ENCODE results near the gene RAB15. TPM values are rescaled to one million over a fixed set of nuclear protein-coding genes. Genes with fewer than 3 reads are reported as not detected.

Gene RAB15
- total and polyA plus RNA-seq, 2 donors from 2014 or later: 18.3 to 21.7 TPM

DNA sequence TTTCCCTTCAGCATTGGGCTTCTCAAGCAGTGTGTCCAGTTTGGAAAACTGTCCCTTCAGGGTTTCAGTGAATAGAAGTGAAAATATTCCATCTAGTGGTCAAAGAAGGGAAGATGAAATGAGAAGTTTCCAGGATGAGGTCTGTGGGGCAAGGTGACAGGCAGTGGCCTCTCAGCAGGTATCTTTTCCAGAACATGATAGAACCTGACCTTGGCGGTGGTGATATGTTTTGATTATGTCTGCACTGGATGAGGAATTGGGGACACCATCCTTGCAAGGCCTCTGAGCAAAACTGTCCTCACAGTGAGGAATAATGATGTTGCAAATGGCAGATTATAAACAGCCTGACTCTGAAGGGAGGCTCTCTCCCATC lies 34.3 kb downstream of the RAB15 start:
- TF ChIP-seq, protein P1, sequence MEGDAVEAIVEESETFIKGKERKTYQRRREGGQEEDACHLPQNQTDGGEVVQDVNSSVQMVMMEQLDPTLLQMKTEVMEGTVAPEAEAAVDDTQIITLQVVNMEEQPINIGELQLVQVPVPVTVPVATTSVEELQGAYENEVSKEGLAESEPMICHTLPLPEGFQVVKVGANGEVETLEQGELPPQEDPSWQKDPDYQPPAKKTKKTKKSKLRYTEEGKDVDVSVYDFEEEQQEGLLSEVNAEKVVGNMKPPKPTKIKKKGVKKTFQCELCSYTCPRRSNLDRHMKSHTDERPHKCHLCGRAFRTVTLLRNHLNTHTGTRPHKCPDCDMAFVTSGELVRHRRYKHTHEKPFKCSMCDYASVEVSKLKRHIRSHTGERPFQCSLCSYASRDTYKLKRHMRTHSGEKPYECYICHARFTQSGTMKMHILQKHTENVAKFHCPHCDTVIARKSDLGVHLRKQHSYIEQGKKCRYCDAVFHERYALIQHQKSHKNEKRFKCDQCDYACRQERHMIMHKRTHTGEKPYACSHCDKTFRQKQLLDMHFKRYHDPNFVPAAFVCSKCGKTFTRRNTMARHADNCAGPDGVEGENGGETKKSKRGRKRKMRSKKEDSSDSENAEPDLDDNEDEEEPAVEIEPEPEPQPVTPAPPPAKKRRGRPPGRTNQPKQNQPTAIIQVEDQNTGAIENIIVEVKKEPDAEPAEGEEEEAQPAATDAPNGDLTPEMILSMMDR (IDR thresholded peaks at IDR 0.05; ENCODE audit: borderline replicate concordance, extremely low read depth, insufficient read depth): peak; percentile 50
- H3K27ac ChIP-seq (ENCODE audit: low read depth in 2 of 2, low read length in 2 of 2): peak overlapping the region; percentile 38 to 71
- H3K36me3 ChIP-seq (ENCODE audit: control insufficient read depth in 2 of 3, insufficient read depth in 3 of 3, low read length in 3 of 3): peaks cover 0 to 9% (median 4%) of the 10 kb centered on the region in 3 donors
- H3K4me3 ChIP-seq (ENCODE audit: low read length in 3 of 3): no peak overlapping the region
- intact Hi-C loops (cut with DNase I): no loop called here
- no peaks in the 10 kb centered on the region for H3K9me3 ChIP-seq (ENCODE audit: control insufficient read depth in 2 of 3, insufficient read depth in 1 of 3, low read length in 3 of 3)
- H3K9ac ChIP-seq (ENCODE audit: low read length in 3 of 3): no peak overlapping the region
- H3K27me3 ChIP-seq (ENCODE audit: control insufficient read depth, insufficient read depth, low read length): no peaks in the 10 kb centered on the region
- H3K4me1 ChIP-seq (ENCODE audit: control insufficient read depth in 2 of 3, insufficient read depth in 2 of 3, low read depth in 1 of 3, low read length in 3 of 3): peaks cover 0 to 28% (median 19%) of the 10 kb centered on the region in 3 donors
- FAIRE-seq (no peak), DNase-seq (peak in 1 of 5 donors; percentile 39)

DNA sequence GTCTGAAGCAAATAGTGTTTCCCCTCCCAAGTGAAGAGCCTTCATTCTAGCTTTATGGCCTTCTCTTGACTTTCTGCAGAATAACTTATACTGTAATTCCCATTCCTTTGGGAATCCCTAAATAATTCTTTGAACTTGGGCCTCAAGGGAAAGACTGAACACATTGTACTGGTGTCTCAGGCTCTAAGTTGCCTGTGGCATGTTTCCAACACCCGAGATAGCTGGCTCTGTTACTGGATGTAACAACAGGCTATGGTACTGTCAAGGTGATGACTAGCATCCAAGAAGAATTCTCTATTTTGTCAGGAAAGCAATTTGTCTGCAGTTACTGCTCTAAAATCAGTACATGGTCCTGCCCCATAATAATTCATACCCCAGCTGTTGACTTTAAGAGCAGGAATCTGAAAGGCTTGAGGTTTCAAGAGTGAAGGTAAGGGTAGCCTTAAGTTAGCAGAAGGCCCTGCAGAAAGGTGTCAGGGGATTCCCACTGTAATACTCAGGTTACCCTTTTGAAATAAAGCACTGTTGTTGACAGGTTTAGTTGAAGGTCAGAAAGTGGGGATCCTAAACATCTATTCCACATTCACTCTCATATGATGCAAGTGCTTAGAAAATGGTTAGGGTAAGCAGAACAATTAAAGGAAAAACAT lies 34.8 kb downstream of the RAB15 start:
- Histone ChIP-seq H3K9ac (ENCODE audit: low read length in 3 of 3) (peak overlapping the region in 1 of 3 donors; percentile 23), H3K27me3 (ENCODE audit: control insufficient read depth, insufficient read depth, low read length) (no peaks in the 10 kb centered on the region), H3K36me3 (ENCODE audit: control insufficient read depth in 2 of 3, insufficient read depth in 3 of 3, low read length in 3 of 3) (peaks cover 0 to 11% (median 5%) of the 10 kb centered on the region in 3 donors), H3K9me3 (ENCODE audit: control insufficient read depth in 2 of 3, insufficient read depth in 1 of 3, low read length in 3 of 3) (no peaks in the 10 kb centered on the region), H3K4me3 (ENCODE audit: low read length in 3 of 3) (no peak overlapping the region), H3K4me1 (ENCODE audit: control insufficient read depth in 2 of 3, insufficient read depth in 2 of 3, low read depth in 1 of 3, low read length in 3 of 3) (peaks cover 0 to 28% (median 19%) of the 10 kb centered on the region in 3 donors), H3K27ac (ENCODE audit: low read depth in 2 of 2, low read length in 2 of 2) (peak overlapping the region in 1 of 2 donors; percentile 71)
- no peak for FAIRE-seq
- intact Hi-C loops (cut with DNase I): no loop called here
- TF ChIP-seq, protein P1 (IDR thresholded peaks at IDR 0.05; ENCODE audit: borderline replicate concordance, extremely low read depth, insufficient read depth): no peak
- peak in 1 of 5 donors; percentile 34 for DNase-seq

DNA sequence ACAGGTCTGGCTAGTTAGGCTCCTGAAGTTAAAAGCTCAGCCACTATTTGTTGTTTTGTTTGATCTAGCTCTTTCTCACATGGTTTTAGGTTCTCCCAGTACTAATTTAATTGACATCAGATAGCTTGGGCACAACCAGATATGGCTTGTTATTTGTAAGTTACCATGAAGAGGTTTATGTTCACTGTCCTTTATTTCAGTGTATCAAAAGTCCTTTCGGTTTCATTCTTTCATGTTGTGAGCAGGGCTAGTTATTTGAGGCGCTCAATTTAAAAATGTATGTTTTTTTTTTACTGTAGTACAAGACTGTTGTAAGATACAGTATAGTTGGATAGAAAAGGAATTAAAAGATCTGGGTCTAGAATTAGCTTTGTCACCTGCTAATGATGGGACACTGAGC lies 36.6 kb downstream of the RAB15 start:
- DNase-seq: no peak
- Histone ChIP-seq H3K36me3 (ENCODE audit: control insufficient read depth in 2 of 3, insufficient read depth in 3 of 3, low read length in 3 of 3) (peaks cover 2 to 18% (median 5%) of the 10 kb centered on the region in 3 donors), H3K9ac (ENCODE audit: low read length in 3 of 3) (no peak overlapping the region), H3K4me1 (ENCODE audit: control insufficient read depth in 2 of 3, insufficient read depth in 2 of 3, low read depth in 1 of 3, low read length in 3 of 3) (peaks cover 0 to 26% (median 19%) of the 10 kb centered on the region in 3 donors), H3K9me3 (ENCODE audit: control insufficient read depth in 2 of 3, insufficient read depth in 1 of 3, low read length in 3 of 3) (no peaks in the 10 kb centered on the region), H3K27me3 (ENCODE audit: control insufficient read depth, insufficient read depth, low read length) (no peaks in the 10 kb centered on the region), H3K4me3 (ENCODE audit: low read length in 3 of 3) (no peak overlapping the region), H3K27ac (ENCODE audit: low read depth in 2 of 2, low read length in 2 of 2) (no peak overlapping the region)
- intact Hi-C loops (cut with DNase I): no loop called here
- no peak for FAIRE-seq
- TF ChIP-seq, protein P1 (IDR thresholded peaks at IDR 0.05; ENCODE audit: borderline replicate concordance, extremely low read depth, insufficient read depth): no peak

All from kidney (tissue), 14 donors.